Right cardiac atrium (tissue), 5 donors: ENCODE data around the gene TNFRSF4. TPM values are rescaled to one million over a fixed set of nuclear protein-coding genes. Genes with fewer than 3 reads are reported as not detected.

ENCODE experiments used
- ATAC-seq, 2 donors: fragments of 200-7000 bp; cut with Tn5 transposase; one replicate each; pipeline versions ENCODE4 v1.8.0 to v1.9.1; 2020; ENCODE audit warnings: moderate library complexity in 2 of 2, mild to moderate bottlenecking in 1 of 2
- DNase-seq, 3 donors: peaks; one replicate each; pipeline ENCODE4 v3.0.0-alpha.2; 2020
- H3K27ac ChIP-seq: one replicate; pipeline ENCODE4 v1.5.1; 2013; ENCODE audit warnings: mild to moderate bottlenecking, low read length, control low read depth, moderate library complexity
- H3K27me3 ChIP-seq: one replicate; pipeline ENCODE4 v1.6.1; 2013; ENCODE audit not compliant: control insufficient read depth, insufficient read depth
- H3K4me1 ChIP-seq: one replicate; pipeline ENCODE4 v1.6.1; 2013; ENCODE audit warnings: low read length; ENCODE audit not compliant: control insufficient read depth, insufficient read depth
- H3K4me3 ChIP-seq: one replicate; pipeline ENCODE4 v1.5.1; 2013; ENCODE audit warnings: low read length, control low read depth
- H3K9me3 ChIP-seq: one replicate; pipeline ENCODE4 v1.6.1; 2013; ENCODE audit warnings: low read length; ENCODE audit not compliant: control insufficient read depth
- WGBS: extraction: QIAGEN DNeasy Blood & Tissue Kit; methylation state at CpG from one replicate; pipeline ENCODE4 v1.1.7; 2013; 5-methylcytosine and 5-hydroxymethylcytosine counted together
- intact Hi-C, 4 donors: fragments of 100-400 bp; cut with DNase I; formaldehyde crosslinking; loops; one replicate each; pipeline versions ENCODE4 v1.11.0 to v1.14.0; 2022 to 2023
- polyA plus RNA-seq: library from polyadenylated mRNA; stranded (reverse); fragments of 200-250 nt; gene quantifications from one replicate; pipeline ENCODE4 v1.2.3, GENCODE V29; 2013
- total RNA-seq, 4 donors: library from RNA; stranded (reverse); fragmentation: NEBNext Ultra II Directional; extraction: Animal tissue kit (Norgen Biotek cat#: 25700); gene quantifications; one replicate each; pipeline ENCODE4 v1.2.1, GENCODE V29; 2021
- donor health status: healthy with polysubstance abuse.
- donor health status: DM: no; HTN: yes; CAD: no.
- donor health status: DM: no; HTN: no; CAD: no.
- donor health status: DM: no; HTN: yes; CAD: no; lungs with severe emphysema.
- donor health status: DM: yes; HTN: yes; CAD: no.

The TNFRSF4 gene
- total and polyA plus RNA-seq, 5 donors = 1.0 to 2.3 (median 1.3) TPM

GRCh38 chr1:1244192-1244811 is 30.3 kb upstream of the TNFRSF4 start:
- ATAC-seq (peak in 1 of 2 donors; percentile 6), DNase-seq (peak in 1 of 3 donors; percentile 52)
- no peaks in the 10 kb centered on the region for H3K27me3 ChIP-seq
- intact Hi-C loops = no loop called here
- WGBS = 67% methylated on average over 30 of the region's 30 CpGs
- H3K9me3 ChIP-seq = no peaks in the 10 kb centered on the region
- H3K4me3 ChIP-seq = no peak overlapping the region
- no peaks in the 10 kb centered on the region for H3K4me1 ChIP-seq
- H3K27ac ChIP-seq = no peak overlapping the region

DNA sequence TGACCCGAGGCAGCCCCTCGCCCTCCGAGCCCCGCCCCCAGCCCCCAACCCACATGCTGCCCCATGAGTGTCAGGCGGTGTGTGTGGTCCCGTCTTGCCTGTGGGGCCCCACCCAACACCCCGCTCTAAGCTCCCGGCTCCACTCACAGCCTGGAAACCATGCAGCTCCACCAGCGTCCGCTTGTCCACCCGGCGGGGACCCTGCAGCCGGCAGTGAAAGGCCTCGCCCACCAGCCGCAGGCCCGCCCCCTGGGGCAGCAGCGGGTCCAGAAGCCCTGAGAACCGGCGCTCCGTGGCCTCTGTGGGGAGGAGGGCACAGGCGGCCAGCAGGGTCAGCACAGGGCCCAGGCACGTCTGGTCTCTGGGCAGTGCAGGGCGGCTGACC is 29.8 kb upstream of the TNFRSF4 start:
- ATAC-seq (no peak), DNase-seq (no peak)
- WGBS = 57% methylated on average over 23 of the region's 23 CpGs
- no peaks in the 10 kb centered on the region for H3K9me3 ChIP-seq
- intact Hi-C loops = no loop called here
- no peak overlapping the region for H3K4me3 ChIP-seq
- H3K27me3 ChIP-seq = no peaks in the 10 kb centered on the region
- H3K4me1 ChIP-seq = no peaks in the 10 kb centered on the region
- no peak overlapping the region for H3K27ac ChIP-seq

DNA sequence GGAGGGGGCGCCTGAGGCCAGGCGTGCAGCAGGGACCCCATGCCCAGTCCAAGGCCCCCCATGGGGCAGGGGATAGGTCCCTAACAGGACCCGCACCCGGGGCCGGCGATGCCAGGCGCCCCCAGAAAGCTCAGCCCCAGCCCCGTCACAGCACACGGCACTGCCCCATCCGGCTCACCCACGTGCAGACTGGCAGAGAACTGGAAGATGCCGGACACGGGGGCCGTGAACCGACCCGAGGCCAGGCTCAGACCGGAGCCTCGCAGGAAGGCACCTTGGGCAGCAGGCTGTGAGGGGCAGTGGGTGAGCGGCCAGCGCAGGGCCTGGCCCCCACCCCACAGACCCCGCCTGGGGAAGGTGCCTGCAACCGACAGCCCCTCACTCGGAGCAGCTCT is 29.3 kb upstream of the TNFRSF4 start:
- H3K27ac ChIP-seq = no peak overlapping the region
- DNase-seq (no peak), ATAC-seq (no peak)
- no peaks in the 10 kb centered on the region for H3K4me1 ChIP-seq
- no peaks in the 10 kb centered on the region for H3K9me3 ChIP-seq
- 87% methylated on average over 23 of the region's 23 CpGs for WGBS
- intact Hi-C loops = no loop called here
- H3K27me3 ChIP-seq = no peaks in the 10 kb centered on the region
- no peak overlapping the region for H3K4me3 ChIP-seq

- Histone ChIP-seq H3K9me3 (no peaks in the 10 kb centered on the region), H3K27ac (no peak overlapping the region), H3K4me1 (no peaks in the 10 kb centered on the region), H3K4me3 (no peak overlapping the region), H3K27me3 (no peaks in the 10 kb centered on the region)
- DNase-seq (no peak), ATAC-seq (no peak)
- intact Hi-C loops = no loop called here
- WGBS = 88% methylated on average over 41 of the region's 41 CpGs
Measured at GRCh38 chr1:1242461-1243265, 28.7 kb upstream of the TNFRSF4 start.

- no peak for DNase-seq
- intact Hi-C loops = no loop called here
- H3K4me3 ChIP-seq = no peak overlapping the region
- no peak for ATAC-seq
- no peaks in the 10 kb centered on the region for H3K27me3 ChIP-seq
- no peaks in the 10 kb centered on the region for H3K9me3 ChIP-seq
- WGBS = 86% methylated on average over 26 of the region's 26 CpGs
- no peaks in the 10 kb centered on the region for H3K4me1 ChIP-seq
- H3K27ac ChIP-seq = no peak overlapping the region
Measured at GRCh38 chr1:1241588-1242219, 27.8 kb upstream of the TNFRSF4 start.

DNA sequence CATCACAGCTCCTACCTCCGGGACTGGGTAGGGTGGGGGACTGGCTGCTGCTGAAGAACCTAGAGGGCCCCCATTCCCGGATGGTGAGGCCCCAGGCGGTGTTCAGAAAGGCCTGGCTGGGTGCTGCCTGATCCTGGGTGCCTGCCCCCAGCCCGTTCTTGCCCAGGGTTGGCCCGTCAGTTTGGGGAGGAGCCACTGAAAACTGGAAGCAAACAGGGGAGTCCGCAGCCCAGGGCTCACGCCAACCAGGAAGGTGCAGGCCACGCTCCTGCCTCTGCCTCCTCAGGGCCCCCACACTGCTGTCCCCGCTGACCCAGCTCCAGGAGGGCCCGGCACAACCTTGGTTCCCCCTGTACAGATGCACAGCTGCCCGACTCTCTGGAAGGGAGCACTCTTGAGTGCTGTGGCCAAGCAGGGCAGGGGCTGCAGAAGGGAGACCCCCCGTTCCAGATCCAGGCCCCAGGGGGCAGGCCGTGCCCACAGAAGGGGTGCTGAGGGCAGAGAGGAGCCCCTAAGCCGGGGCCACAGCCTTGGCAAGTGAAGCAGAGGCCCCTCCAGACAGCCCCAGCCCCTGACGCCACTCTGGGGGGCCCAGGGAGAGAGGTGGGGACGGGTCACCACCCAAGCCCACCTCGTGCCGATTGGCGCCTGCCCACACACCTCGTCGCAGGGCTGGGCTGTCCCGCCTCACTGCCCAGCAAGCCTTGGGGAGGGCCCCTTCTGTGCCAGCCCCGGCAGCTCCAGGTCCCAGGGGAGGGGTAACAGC is 27.1 kb upstream of the TNFRSF4 start:
- Histone ChIP-seq H3K9me3 (no peaks in the 10 kb centered on the region), H3K4me1 (no peaks in the 10 kb centered on the region), H3K4me3 (no peak overlapping the region), H3K27me3 (no peaks in the 10 kb centered on the region), H3K27ac (no peak overlapping the region)
- intact Hi-C loops = no loop called here
- no peak for DNase-seq
- no peak for ATAC-seq
- WGBS = 54% methylated on average over 23 of the region's 23 CpGs

- intact Hi-C loops = no loop called here
- WGBS = 31% methylated on average over 11 of the region's 11 CpGs
- DNase-seq (no peak), ATAC-seq (no peak)
- Histone ChIP-seq H3K27me3 (no peaks in the 10 kb centered on the region), H3K4me1 (no peaks in the 10 kb centered on the region), H3K27ac (no peak overlapping the region), H3K9me3 (no peaks in the 10 kb centered on the region), H3K4me3 (no peak overlapping the region)
Measured at GRCh38 chr1:1240348-1240732, 26.4 kb upstream of the TNFRSF4 start.

- no peak for DNase-seq
- 26% methylated on average over 30 of the region's 30 CpGs for WGBS
- H3K27ac ChIP-seq = no peak overlapping the region
- H3K4me1 ChIP-seq = no peaks in the 10 kb centered on the region
- no peak overlapping the region for H3K4me3 ChIP-seq
- intact Hi-C loops = loop anchor here in 1 of 4 donors (10.0 kb wide), 1 partner anchor 115 kb away; no protein-coding TSS in a partner anchor
- no peaks in the 10 kb centered on the region for H3K9me3 ChIP-seq
- H3K27me3 ChIP-seq = no peaks in the 10 kb centered on the region
- no peak for ATAC-seq
Measured at GRCh38 chr1:1239614-1240347, 25.8 kb upstream of the TNFRSF4 start.

DNA sequence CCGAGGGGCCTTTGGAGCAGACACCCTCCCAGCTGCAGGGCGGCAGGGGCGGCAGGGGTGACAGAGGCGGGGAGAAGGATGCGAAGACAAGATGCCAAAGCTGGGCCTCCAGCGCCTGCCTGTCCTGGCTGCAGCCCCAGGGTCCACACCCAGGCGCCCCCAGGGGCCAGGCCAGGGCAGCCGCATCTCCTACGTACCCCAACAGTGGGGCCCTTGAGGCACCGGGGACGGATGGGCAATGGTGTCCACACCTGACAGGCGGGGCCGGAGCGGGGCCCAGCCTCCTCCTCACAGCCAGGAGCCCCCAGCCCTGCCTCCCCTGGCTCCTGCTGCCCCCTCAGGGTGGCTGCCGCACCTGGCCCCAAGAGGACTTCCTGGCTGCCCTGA is 25.3 kb upstream of the TNFRSF4 start:
- Histone ChIP-seq H3K4me3 (no peak overlapping the region), H3K27ac (no peak overlapping the region), H3K27me3 (no peaks in the 10 kb centered on the region), H3K9me3 (no peaks in the 10 kb centered on the region), H3K4me1 (no peaks in the 10 kb centered on the region)
- intact Hi-C loops = loop anchor here in 1 of 4 donors (10.0 kb wide), 1 partner anchor 114 kb away; no protein-coding TSS in a partner anchor
- ATAC-seq (no peak), DNase-seq (no peak)
- WGBS = 57% methylated on average over 15 of the region's 15 CpGs

GRCh38 chr1:1238702-1239178 is 24.8 kb upstream of the TNFRSF4 start:
- WGBS = 62% methylated on average over 19 of the region's 19 CpGs
- no peak for ATAC-seq
- Histone ChIP-seq H3K27ac (no peak overlapping the region), H3K9me3 (no peaks in the 10 kb centered on the region), H3K4me1 (no peaks in the 10 kb centered on the region), H3K4me3 (no peak overlapping the region), H3K27me3 (no peaks in the 10 kb centered on the region)
- intact Hi-C loops = loop anchor here in 1 of 4 donors (10.0 kb wide), 1 partner anchor 114 kb away; no protein-coding TSS in a partner anchor
- no peak for DNase-seq
